ENCODE measurements around the gene STAT4. TPM values are rescaled to one million over a fixed set of nuclear protein-coding genes. Genes with fewer than 3 reads are reported as not detected.

The STAT4 gene
- total and polyA plus RNA-seq, 2 experiments from 2014 or later: 0.31 to 0.45 TPM

DNA sequence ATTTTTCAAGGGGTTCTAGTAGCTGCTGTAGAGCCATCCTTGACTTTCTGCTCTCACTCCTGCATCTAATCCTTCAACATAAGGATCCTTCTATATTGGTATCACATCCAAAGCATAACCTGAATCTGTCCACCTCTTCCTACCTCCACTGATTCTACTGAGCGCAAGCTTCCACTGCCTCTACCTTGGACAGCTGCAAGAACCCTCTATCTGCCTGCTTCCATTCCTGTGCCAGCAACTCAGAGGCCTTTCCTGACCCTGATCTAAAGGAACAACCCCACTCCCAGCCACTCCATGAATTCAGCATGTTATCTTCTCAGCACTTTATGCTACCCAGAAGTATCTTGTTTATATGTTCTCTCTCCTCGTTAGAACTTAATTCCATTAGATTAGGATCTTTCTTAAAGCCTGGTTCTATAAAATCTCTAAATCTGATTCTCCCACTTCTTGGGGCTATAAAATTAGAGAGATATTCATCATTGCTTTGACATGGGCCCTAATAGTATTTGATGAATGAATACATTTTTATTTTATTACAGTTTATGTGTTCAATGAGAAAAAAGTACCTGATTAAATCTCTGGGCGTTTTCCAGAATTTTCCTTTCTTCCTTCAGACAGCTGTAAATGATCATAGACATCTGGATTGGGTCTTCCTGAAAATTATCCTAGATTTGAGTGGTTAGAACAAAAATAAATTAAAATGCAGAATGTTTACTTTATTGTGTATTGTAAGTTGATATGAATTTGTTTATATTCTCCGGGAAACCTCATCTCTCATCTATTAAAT, 143.6 kb downstream of the STAT4 start:
- TF ChIP-seq, protein P1, sequence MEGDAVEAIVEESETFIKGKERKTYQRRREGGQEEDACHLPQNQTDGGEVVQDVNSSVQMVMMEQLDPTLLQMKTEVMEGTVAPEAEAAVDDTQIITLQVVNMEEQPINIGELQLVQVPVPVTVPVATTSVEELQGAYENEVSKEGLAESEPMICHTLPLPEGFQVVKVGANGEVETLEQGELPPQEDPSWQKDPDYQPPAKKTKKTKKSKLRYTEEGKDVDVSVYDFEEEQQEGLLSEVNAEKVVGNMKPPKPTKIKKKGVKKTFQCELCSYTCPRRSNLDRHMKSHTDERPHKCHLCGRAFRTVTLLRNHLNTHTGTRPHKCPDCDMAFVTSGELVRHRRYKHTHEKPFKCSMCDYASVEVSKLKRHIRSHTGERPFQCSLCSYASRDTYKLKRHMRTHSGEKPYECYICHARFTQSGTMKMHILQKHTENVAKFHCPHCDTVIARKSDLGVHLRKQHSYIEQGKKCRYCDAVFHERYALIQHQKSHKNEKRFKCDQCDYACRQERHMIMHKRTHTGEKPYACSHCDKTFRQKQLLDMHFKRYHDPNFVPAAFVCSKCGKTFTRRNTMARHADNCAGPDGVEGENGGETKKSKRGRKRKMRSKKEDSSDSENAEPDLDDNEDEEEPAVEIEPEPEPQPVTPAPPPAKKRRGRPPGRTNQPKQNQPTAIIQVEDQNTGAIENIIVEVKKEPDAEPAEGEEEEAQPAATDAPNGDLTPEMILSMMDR (IDR thresholded peaks at IDR 0.05; ENCODE audit: low read depth, low read length): no peak
- Histone ChIP-seq H3K36me3 (peaks cover 40% of the 10 kb centered on the region), H3K4me3 (no peak overlapping the region), H3K4me1 (ENCODE audit: low read depth) (no peaks in the 10 kb centered on the region), H3K9me3 (ENCODE audit: low read depth) (no peaks in the 10 kb centered on the region), H3K27ac (no peak overlapping the region), H3K27me3 (no peaks in the 10 kb centered on the region)
- no peak for DNase-seq (ENCODE audit: low read depth in 1 of 2, low spot score in 1 of 2)

DNA sequence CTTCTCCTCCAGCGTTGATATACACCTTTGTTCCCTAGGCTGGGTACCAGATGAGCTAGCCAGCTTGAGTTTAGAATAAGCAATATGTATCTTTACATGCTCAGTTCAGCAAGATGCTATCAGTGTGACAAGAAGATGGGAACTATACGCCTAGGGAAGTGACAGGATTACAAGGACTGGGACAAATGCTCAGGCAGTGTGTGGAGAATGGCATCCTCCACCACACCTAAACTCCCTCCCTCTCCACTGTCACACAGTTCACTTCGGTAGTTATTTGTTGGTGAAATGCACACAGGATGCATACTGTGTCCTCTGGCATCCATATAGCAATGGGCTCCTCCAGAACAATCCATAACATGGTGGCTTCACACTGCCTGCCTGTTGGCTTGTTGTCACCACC, 144.5 kb downstream of the STAT4 start:
- Histone ChIP-seq H3K4me3 (no peak overlapping the region), H3K27me3 (no peaks in the 10 kb centered on the region), H3K4me1 (ENCODE audit: low read depth) (no peaks in the 10 kb centered on the region), H3K36me3 (peaks cover 44% of the 10 kb centered on the region), H3K27ac (no peak overlapping the region), H3K9me3 (ENCODE audit: low read depth) (no peaks in the 10 kb centered on the region)
- TF ChIP-seq, protein P1 (IDR thresholded peaks at IDR 0.05; ENCODE audit: low read depth, low read length): no peak
- no peak for DNase-seq (ENCODE audit: low read depth in 1 of 2, low spot score in 1 of 2)

DNA sequence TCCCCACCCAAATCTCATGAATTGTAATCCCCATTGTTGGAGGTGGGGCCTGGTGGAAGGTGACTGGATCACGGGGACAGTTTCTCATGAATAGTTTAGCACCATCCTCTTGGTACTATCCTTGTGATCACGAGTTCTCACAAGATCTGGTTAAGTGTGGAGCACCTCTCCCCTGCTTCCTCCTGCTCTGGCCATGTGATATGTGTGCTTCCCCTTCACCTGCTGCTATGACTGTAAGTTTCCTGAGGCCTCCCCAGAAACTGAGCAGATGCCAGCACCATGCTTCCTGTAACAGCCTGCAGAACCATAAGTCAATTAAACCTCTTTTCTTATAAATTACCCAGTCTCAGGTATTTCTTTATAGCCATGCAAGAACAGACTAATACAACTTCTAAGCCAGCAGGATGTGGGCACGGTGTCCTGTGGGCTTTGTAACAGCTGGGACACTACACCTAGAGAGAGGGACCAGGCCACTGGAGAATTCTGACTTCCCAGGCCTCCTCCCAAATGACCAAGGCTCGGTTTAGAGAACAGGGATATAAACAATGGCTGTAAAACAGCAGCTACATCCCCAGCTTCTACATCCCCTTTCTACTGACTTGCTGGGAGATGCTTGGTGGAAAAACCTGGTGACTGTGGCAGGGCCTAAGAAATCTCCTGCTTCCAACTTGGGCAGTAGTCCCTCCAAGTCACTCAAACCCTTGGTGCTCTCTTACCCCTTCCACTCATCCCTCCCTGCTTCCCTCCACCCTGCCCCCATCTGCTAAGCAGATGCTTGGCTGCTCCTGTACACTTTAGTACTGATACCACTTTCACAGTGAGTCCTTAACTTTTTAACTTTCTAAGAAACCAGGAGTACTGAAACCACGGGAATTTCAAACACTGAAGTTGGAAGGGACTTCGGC, 147.1 kb downstream of the STAT4 start:
- H3K9me3 ChIP-seq (ENCODE audit: low read depth): no peaks in the 10 kb centered on the region
- TF ChIP-seq, protein P1 (IDR thresholded peaks at IDR 0.05; ENCODE audit: low read depth, low read length): no peak
- H3K4me3 ChIP-seq: no peak overlapping the region
- H3K4me1 ChIP-seq (ENCODE audit: low read depth): no peaks in the 10 kb centered on the region
- peaks cover 56% of the 10 kb centered on the region for H3K36me3 ChIP-seq
- H3K27me3 ChIP-seq: no peaks in the 10 kb centered on the region
- no peak overlapping the region for H3K27ac ChIP-seq
- DNase-seq (ENCODE audit: low read depth in 1 of 2, low spot score in 1 of 2): no peak

DNA sequence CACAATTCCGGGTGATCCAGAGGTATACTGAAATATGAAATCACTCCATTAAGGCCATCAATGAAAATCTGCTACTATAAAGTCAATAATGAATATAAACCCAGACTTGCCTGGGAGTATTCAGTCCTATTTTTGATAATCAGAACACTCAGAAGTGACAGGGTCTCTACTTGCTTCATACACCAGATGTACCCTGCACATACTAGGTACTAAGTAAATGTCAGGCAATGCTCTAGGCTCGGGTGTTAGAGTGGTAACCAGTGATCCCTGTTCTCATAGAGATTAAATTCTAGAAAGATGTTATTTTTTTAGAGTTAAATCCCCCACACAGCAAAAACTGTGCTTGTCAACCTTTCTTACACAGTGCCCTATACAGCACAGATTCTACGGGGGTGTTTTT, 149.2 kb downstream of the STAT4 start:
- TF ChIP-seq, protein P1 (IDR thresholded peaks at IDR 0.05; ENCODE audit: low read depth, low read length): no peak
- no peaks in the 10 kb centered on the region for H3K9me3 ChIP-seq (ENCODE audit: low read depth)
- H3K4me3 ChIP-seq: no peak overlapping the region
- H3K27ac ChIP-seq: no peak overlapping the region
- H3K36me3 ChIP-seq: peaks cover 53% of the 10 kb centered on the region
- no peak for DNase-seq (ENCODE audit: low read depth in 1 of 2, low spot score in 1 of 2)
- no peaks in the 10 kb centered on the region for H3K4me1 ChIP-seq (ENCODE audit: low read depth)
- no peaks in the 10 kb centered on the region for H3K27me3 ChIP-seq

DNA sequence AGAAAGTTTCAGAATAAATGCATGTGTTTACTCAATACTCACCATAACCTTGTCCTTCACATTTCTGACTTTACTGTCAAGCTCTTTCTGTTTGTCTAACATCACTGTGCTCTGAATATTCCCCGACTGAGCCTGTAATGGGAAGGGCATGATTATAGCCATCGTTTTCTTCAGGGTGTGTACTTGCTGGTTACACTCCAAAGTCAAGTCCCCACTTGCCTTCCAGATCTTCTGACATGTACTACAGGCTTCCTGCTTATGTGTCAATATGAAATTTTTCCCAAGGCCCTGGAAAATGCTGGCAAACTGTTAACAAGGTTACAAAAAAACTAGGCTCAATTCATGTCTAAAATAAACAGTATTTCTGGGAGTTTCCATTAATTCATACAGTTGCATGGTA, 149.8 kb downstream of the STAT4 start:
- Histone ChIP-seq H3K27ac (no peak overlapping the region), H3K27me3 (no peaks in the 10 kb centered on the region), H3K9me3 (ENCODE audit: low read depth) (no peaks in the 10 kb centered on the region), H3K4me3 (no peak overlapping the region), H3K36me3 (peaks cover 53% of the 10 kb centered on the region), H3K4me1 (ENCODE audit: low read depth) (no peaks in the 10 kb centered on the region)
- TF ChIP-seq, protein P1 (IDR thresholded peaks at IDR 0.05; ENCODE audit: low read depth, low read length): no peak
- DNase-seq (ENCODE audit: low read depth in 1 of 2, low spot score in 1 of 2): no peak
